HepG2 (cell line): ENCODE data around the gene BCL2L1. TPM values are rescaled to one million over a fixed set of nuclear protein-coding genes. Genes with fewer than 3 reads are reported as not detected.
A peak's percentile ranks its signal among the peaks of the same experiment; 100 is the strongest.

Experiments used
- ARID2 ChIP-seq: sonication (generic); formaldehyde crosslinking; IDR thresholded peaks from 2 replicates; pipeline ENCODE4 v1.8.1; 2022; ENCODE audit warnings: mild to moderate bottlenecking, missing genetic modification reagents, borderline replicate concordance
- ESRRA ChIP-seq: sonication (generic); formaldehyde crosslinking; IDR thresholded peaks from 2 replicates; pipeline ENCODE4 v1.5.1; 2020; ENCODE audit warnings: mild to moderate bottlenecking, low read depth, missing genetic modification reagents
- MIXL1 ChIP-seq: IDR thresholded peaks from 2 replicates; pipeline ENCODE4 v1.6.1; 2016
- MXD4 ChIP-seq: IDR thresholded peaks from 2 replicates; pipeline ENCODE4 v1.6.1; 2016; ENCODE audit warnings: mild to moderate bottlenecking, missing biosample characterization, missing genetic modification reagents
- RARA ChIP-seq: IDR thresholded peaks from 2 replicates; pipeline ENCODE4 v1.6.1; 2016; ENCODE audit warnings: missing genetic modification reagents, missing compliant biosample characterization
- RCOR2 ChIP-seq: IDR thresholded peaks from 2 replicates; pipeline ENCODE4 v1.6.1; 2016; ENCODE audit warnings: missing biosample characterization, missing genetic modification reagents
- SP5 ChIP-seq: IDR thresholded peaks from 2 replicates; pipeline ENCODE4 v1.6.1; 2016; ENCODE audit warnings: low read depth, borderline replicate concordance
- ZNF12 ChIP-seq: sonication (generic); formaldehyde crosslinking; IDR thresholded peaks from 2 replicates; pipeline ENCODE4 v1.5.0; 2020; ENCODE audit warnings: missing genetic modification reagents
- ZNF652 ChIP-seq: IDR thresholded peaks from 2 replicates; pipeline ENCODE4 v1.6.1; 2016; ENCODE audit warnings: low read depth, borderline replicate concordance
- polyA plus RNA-seq, 8 experiments: library from polyadenylated mRNA; depleted of rRNA in 3 of 8; stranded (reverse) in 7 of 8; unstranded in 1 of 8; fragments of >200 nt; fragmentation: Illumina TruSeq in 4 of 8; extraction: Trizol in 4 of 8; gene quantifications; 2 replicates each; pipeline versions ENCODE4 v1.2.1 to v1.2.3, GENCODE V29; 2011 to 2016; ENCODE audit warnings: low read depth in 4 of 8, missing spikeins in 1 of 8, mixed read lengths in 1 of 8; ENCODE audit not compliant: insufficient read depth in 1 of 8
- total RNA-seq, 5 experiments: library from RNA; depleted of rRNA; stranded (reverse); fragments of >200 nt; fragmentation: Illumina TruSeq; extraction: Trizol; gene quantifications; 2 replicates each; pipeline ENCODE4 v1.2.3, GENCODE V29; 2016; ENCODE audit warnings: low read depth in 1 of 5
- TF ChIP-seq, protein P1 (sequence below): IDR thresholded peaks from 2 replicates; pipeline ENCODE4 v1.6.1; 2016; ENCODE audit warnings: low read depth
- TF ChIP-seq, protein P2 (sequence below): sonication (generic); formaldehyde crosslinking; IDR thresholded peaks from 2 replicates; pipeline ENCODE4 v1.4.0; 2020; ENCODE audit warnings: missing genetic modification reagents
- TF ChIP-seq, protein P3 (sequence below): sonication (generic); formaldehyde crosslinking; IDR thresholded peaks from 2 replicates; pipeline ENCODE4 v1.4.0; 2020; ENCODE audit warnings: mild to moderate bottlenecking, missing genetic modification reagents, borderline replicate concordance
- TF ChIP-seq, protein P4 (sequence below), 2 experiments: fragments of 450-650 bp in 1 of 2; sonication (generic) in 1 of 2; formaldehyde crosslinking; IDR thresholded peaks; 2 replicates each; pipeline versions ENCODE4 v1.5.0 to v1.8.0; 2020 to 2022; ENCODE audit warnings: mild to moderate bottlenecking in 1 of 2, missing genetic modification reagents in 1 of 2

BCL2L1 gene
- total and polyA plus RNA-seq, 2 of the 13 experiments (the other 11 are each of a cell fraction or from before 2014, with no cell fraction given): 164 to 258 TPM

DNA sequence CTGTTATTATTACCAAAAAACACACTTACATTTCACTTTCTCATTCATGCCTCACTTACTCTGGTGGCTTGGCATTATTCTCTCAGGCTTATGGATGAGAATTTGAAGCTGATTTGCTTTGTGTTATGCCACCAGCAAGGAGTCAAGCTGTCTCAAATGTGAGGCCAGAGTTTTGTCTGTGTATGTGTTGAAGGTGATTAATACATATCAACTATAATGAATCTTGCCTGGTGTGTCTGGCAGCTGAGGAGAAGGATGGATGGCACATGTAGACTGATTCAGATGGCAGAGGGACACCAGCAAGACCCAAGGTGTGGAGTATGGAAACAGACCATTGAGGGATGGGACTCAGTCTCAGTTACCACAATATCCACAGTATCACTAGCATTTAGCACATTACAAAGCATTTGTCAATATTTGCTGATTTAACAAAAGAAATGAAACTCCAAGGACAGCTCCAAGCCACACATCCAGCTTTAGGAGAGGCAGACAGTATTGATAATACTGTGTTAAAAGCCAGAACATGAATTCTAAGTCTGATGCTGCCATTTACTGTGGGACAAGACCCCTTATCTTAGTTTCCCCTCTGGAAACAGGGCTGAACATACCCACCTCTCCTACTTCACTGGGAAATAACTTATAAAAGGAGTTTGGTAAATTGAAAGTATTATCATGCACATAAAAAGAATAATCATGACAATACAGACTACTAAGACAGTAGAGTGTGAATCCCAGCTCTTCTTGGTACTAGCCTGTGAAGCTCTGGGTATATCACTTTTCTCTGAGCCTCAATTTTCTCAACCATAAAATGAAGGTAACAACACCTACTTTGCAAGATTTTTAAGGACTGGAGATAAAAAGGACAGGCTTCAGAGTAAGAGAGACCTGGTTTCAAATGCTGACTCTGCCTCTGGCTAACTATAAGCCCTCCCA, 11.2 kb downstream of the BCL2L1 start (continued):
- TF ChIP-seq, protein P1, sequence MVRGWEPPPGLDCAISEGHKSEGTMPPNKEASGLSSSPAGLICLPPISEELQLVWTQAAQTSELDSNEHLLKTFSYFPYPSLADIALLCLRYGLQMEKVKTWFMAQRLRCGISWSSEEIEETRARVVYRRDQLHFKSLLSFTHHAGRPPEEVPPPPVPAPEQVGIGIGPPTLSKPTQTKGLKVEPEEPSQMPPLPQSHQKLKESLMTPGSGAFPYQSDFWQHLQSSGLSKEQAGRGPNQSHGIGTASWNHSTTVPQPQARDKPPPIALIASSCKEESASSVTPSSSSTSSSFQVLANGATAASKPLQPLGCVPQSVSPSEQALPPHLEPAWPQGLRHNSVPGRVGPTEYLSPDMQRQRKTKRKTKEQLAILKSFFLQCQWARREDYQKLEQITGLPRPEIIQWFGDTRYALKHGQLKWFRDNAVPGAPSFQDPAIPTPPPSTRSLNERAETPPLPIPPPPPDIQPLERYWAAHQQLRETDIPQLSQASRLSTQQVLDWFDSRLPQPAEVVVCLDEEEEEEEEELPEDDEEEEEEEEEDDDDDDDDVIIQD (CRISPR knock-in tag): no peak
- TF ChIP-seq, protein P2, sequence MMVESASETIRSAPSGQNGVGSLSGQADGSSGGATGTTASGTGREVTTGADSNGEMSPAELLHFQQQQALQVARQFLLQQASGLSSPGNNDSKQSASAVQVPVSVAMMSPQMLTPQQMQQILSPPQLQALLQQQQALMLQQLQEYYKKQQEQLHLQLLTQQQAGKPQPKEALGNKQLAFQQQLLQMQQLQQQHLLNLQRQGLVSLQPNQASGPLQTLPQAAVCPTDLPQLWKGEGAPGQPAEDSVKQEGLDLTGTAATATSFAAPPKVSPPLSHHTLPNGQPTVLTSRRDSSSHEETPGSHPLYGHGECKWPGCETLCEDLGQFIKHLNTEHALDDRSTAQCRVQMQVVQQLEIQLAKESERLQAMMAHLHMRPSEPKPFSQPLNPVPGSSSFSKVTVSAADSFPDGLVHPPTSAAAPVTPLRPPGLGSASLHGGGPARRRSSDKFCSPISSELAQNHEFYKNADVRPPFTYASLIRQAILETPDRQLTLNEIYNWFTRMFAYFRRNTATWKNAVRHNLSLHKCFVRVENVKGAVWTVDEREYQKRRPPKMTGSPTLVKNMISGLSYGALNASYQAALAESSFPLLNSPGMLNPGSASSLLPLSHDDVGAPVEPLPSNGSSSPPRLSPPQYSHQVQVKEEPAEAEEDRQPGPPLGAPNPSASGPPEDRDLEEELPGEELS (CRISPR knock-in tag): peak; percentile 85
- TF ChIP-seq ZNF12: peak; percentile 98
- TF ChIP-seq SP5 (CRISPR knock-in tag): peak; percentile 48
- TF ChIP-seq, protein P3, sequence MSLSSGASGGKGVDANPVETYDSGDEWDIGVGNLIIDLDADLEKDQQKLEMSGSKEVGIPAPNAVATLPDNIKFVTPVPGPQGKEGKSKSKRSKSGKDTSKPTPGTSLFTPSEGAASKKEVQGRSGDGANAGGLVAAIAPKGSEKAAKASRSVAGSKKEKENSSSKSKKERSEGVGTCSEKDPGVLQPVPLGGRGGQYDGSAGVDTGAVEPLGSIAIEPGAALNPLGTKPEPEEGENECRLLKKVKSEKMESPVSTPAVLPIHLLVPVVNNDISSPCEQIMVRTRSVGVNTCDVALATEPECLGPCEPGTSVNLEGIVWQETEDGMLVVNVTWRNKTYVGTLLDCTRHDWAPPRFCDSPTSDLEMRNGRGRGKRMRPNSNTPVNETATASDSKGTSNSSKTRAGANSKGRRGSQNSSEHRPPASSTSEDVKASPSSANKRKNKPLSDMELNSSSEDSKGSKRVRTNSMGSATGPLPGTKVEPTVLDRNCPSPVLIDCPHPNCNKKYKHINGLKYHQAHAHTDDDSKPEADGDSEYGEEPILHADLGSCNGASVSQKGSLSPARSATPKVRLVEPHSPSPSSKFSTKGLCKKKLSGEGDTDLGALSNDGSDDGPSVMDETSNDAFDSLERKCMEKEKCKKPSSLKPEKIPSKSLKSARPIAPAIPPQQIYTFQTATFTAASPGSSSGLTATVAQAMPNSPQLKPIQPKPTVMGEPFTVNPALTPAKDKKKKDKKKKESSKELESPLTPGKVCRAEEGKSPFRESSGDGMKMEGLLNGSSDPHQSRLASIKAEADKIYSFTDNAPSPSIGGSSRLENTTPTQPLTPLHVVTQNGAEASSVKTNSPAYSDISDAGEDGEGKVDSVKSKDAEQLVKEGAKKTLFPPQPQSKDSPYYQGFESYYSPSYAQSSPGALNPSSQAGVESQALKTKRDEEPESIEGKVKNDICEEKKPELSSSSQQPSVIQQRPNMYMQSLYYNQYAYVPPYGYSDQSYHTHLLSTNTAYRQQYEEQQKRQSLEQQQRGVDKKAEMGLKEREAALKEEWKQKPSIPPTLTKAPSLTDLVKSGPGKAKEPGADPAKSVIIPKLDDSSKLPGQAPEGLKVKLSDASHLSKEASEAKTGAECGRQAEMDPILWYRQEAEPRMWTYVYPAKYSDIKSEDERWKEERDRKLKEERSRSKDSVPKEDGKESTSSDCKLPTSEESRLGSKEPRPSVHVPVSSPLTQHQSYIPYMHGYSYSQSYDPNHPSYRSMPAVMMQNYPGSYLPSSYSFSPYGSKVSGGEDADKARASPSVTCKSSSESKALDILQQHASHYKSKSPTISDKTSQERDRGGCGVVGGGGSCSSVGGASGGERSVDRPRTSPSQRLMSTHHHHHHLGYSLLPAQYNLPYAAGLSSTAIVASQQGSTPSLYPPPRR (CRISPR knock-in tag): peak; percentile 93; the same call in 1 of the 2 replicates
- no peak for TF ChIP-seq ESRRA (CRISPR knock-in tag)
- no peak for TF ChIP-seq MXD4 (CRISPR knock-in tag)
- peak; percentile 59; the same call in 1 of the 2 replicates for TF ChIP-seq MIXL1
- TF ChIP-seq ARID2 (CRISPR knock-in tag): no peak
- TF ChIP-seq, protein P4, sequence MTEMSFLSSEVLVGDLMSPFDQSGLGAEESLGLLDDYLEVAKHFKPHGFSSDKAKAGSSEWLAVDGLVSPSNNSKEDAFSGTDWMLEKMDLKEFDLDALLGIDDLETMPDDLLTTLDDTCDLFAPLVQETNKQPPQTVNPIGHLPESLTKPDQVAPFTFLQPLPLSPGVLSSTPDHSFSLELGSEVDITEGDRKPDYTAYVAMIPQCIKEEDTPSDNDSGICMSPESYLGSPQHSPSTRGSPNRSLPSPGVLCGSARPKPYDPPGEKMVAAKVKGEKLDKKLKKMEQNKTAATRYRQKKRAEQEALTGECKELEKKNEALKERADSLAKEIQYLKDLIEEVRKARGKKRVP (CRISPR knock-in tag; IDR thresholded peaks at IDR 0.05): peak in 1 of 2 experiments; percentile 49; a peak in 1 of 4 replicates
- TF ChIP-seq RCOR2 (CRISPR knock-in tag): peak; percentile 71; the same call in 1 of the 2 replicates
- TF ChIP-seq RARA (CRISPR knock-in tag): peak; percentile 81
- no peak; the same call in 1 of the 2 replicates for TF ChIP-seq ZNF652 (CRISPR knock-in tag)
